HepG2 (cell line): ENCODE results near the gene DHCR7.

Source experiments
- CBX1 ChIP-seq: IDR thresholded peaks from one replicate; pipeline ENCODE4 v1.6.1; 2016; ENCODE audit warnings: antibody characterized with exemption, low read depth
- FIP1L1 ChIP-seq: fragments of 200-400 bp; formaldehyde crosslinking; IDR thresholded peaks from 2 replicates; pipeline ENCODE4 v1.6.1; 2018; ENCODE audit warnings: low read depth, mild to moderate bottlenecking, low read length, moderate library complexity, borderline replicate concordance; ENCODE audit not compliant: insufficient read depth
- HDAC6 ChIP-seq: fragments of 200-600 bp; sonication (generic); IDR thresholded peaks from 2 replicates; pipeline ENCODE4 v1.7.0; 2017; ENCODE audit warnings: mild to moderate bottlenecking, antibody characterized with exemption, low read length, low read depth
- HNRNPL ChIP-seq: fragments of 200-400 bp; formaldehyde crosslinking; IDR thresholded peaks from 2 replicates; pipeline ENCODE4 v1.6.1; 2017; ENCODE audit warnings: mild to moderate bottlenecking, low read depth, low read length
- NFYC ChIP-seq: IDR thresholded peaks from 2 replicates; pipeline ENCODE4 v1.6.1; 2016; ENCODE audit warnings: missing genetic modification reagents, missing compliant biosample characterization
- SMAD3 ChIP-seq: sonication (generic); formaldehyde crosslinking; IDR thresholded peaks from 2 replicates; pipeline ENCODE4 v1.4.0; 2020; ENCODE audit warnings: missing genetic modification reagents
- TF ChIP-seq, protein P1 (sequence below): sonication (generic); formaldehyde crosslinking; IDR thresholded peaks from 2 replicates; pipeline ENCODE4 v1.4.0; 2020; ENCODE audit warnings: missing genetic modification reagents, borderline replicate concordance

DNA sequence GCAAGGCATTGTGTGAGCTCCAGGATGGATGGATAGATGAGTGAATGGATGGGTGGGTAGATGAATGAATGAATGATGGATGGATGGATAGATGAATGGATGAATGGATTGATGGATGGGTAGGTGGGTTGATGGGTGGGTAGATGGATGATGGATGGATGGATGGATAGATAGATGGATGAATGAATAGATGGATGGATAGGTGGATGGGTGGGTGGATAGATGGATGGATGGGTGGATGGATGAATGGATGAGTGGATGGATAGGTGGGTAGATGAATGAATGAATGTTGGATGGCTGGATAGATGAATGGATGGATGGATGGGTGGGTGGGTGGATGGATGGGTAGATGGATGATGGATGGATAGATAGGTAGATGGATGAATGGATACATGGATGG, 33.5 kb downstream of the DHCR7 start:
- TF ChIP-seq NFYC (no peak), SMAD3 (no peak), HNRNPL (no peak), CBX1 (no peak), FIP1L1 (no peak), HDAC6 (no peak)
- TF ChIP-seq, protein P1, sequence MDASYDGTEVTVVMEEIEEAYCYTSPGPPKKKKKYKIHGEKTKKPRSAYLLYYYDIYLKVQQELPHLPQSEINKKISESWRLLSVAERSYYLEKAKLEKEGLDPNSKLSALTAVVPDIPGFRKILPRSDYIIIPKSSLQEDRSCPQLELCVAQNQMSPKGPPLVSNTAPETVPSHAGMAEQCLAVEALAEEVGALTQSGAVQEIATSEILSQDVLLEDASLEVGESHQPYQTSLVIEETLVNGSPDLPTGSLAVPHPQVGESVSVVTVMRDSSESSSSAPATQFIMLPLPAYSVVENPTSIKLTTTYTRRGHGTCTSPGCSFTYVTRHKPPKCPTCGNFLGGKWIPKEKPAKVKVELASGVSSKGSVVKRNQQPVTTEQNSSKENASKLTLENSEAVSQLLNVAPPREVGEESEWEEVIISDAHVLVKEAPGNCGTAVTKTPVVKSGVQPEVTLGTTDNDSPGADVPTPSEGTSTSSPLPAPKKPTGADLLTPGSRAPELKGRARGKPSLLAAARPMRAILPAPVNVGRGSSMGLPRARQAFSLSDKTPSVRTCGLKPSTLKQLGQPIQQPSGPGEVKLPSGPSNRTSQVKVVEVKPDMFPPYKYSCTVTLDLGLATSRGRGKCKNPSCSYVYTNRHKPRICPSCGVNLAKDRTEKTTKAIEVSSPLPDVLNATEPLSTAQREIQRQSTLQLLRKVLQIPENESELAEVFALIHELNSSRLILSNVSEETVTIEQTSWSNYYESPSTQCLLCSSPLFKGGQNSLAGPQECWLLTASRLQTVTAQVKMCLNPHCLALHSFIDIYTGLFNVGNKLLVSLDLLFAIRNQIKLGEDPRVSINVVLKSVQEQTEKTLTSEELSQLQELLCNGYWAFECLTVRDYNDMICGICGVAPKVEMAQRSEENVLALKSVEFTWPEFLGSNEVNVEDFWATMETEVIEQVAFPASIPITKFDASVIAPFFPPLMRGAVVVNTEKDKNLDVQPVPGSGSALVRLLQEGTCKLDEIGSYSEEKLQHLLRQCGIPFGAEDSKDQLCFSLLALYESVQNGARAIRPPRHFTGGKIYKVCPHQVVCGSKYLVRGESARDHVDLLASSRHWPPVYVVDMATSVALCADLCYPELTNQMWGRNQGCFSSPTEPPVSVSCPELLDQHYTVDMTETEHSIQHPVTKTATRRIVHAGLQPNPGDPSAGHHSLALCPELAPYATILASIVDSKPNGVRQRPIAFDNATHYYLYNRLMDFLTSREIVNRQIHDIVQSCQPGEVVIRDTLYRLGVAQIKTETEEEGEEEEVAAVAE, result no peak
